8988T (cell line): ENCODE results near the gene FMO2.

Source experiments
- DNase-seq: peaks from one replicate; pipeline ENCODE4 v3.0.0; 2011

Gene FMO2

GRCh38 chr1:171174560-171175294, 10.4 kb upstream of the FMO2 start:
- DNase-seq, result no peak

GRCh38 chr1:171177261-171177660, 7.8 kb upstream of the FMO2 start:
- DNase-seq, result no peak

GRCh38 chr1:171179318-171180227, 5.5 kb upstream of the FMO2 start:
- no peak for DNase-seq

DNA sequence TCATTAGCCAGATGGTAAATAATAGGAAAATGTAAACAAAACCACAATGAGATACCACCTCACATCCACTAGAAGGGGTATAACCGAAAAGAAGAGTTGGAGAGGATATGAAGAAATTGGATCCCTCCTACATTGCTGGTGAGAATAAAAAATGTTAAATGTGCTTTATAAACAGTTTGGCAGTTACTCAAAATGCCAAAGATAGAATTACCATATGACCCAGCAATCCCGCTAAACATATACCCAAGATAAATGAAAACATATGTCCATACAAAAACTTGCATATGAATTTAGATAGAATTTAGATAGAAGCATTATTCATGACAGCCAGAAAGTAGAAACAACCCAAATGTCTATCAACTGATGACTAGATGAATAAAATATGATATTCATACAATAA, 4.4 kb upstream of the FMO2 start:
- DNase-seq, result no peak

DNA sequence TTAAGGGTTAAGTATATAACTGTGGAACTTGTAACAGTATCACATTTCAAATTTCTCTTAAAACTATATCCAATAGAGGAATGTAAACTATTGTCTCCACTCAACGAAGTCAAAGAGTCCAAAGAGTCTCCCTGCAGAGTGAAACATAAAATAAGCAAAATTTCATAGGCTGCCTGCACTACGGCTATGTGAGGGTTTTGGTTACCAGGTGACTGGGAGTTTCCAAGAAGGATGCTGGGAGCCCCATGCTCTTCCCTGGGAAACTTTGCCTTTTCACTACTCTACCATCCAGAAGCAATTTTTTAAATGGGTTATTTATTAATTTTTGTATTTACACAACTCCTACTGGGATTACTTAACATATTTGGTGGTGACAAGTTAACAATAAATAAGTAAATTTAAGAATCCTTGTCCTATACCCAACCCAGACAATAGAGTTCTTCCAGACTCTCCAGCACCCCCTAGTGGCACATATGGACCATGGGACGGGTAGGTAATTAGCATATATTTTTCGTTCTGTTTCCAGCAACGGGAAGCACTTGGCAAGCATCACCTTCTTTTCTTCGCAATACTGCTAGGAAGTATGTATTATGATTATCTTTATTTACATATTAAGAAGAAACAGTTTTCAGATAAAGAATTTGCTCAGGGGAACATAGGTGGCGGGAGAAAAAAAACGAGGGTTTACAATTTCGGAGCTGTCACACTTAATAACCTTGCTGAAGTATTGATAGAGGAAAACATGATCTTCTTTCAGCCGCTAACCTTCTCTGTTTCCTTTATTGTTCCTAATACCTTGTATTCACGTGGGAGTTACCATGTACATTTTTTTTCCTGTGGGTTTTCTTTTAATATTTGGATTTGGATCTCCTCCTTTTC, 3.5 kb downstream of the FMO2 start:
- peak; percentile 18 for DNase-seq

- no peak for DNase-seq
These were observed 6.9 kb downstream of the FMO2 start for GRCh38 chr1:171191992-171192391.

DNA sequence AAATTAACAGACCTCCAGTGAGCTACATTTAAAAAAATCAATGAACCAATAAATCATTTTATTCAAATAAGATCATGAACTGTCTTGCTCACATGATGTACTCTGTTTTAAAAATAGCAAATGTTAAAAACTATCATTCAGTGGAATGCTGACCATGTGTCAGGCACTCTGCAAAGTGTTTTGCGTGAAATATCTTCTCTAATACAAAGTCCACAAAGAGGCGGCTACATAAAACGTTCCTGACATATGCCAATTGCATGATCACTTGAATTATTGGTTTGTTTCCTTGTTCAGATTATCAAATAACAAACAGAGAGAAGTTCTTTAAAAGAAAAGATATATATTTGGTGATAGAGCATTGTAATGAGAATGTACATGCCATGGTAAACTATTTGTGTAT, 10.7 kb downstream of the FMO2 start:
- DNase-seq, result no peak

DNA sequence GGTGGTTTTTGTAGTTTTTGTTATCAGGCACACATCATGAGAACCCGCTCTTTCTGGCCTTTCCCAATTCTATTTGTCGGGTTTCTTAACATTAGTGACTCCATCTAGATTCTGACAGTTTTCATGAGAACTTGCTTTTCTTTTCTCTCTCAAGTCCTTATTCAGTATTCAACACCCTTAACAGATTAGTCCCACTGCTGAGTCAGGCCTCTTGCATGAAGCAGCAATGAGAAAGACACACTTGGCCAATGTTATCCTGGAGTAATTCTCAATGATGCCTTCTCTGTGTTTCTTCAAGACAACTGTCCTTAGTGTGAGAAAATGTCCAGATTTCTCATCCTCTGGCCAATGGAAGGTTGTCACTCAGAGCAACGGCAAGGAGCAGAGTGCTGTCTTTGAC, 11.3 kb downstream of the FMO2 start:
- DNase-seq, result no peak

- DNase-seq, result no peak
These were observed 13.0 kb downstream of the FMO2 start for GRCh38 chr1:171198081-171198480.

- DNase-seq, result no peak
These were observed 19.2 kb downstream of the FMO2 start for GRCh38 chr1:171204296-171204695.

GRCh38 chr1:171206204-171206977, 21.3 kb downstream of the FMO2 start:
- no peak for DNase-seq

GRCh38 chr1:171206978-171207355, 21.9 kb downstream of the FMO2 start:
- no peak for DNase-seq

DNA sequence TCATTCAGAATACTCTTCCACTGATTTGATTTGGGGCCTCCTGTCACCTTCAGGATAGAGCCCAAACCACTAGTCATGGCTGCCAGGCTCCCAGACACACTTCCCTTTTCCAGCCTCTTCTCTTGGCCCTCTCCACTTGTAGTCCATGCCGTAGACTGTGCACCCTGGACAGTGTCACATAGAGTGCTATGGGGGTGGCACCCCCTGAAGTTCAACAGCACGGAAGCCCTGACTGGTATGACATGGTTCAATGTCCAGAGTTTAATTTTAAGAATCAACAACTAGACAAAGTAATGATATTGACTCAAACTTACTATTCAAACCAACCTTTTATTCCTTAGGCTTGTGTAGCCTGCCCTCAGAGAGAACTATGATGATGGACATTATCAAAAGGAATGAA, 22.3 kb downstream of the FMO2 start:
- no peak for DNase-seq

DNA sequence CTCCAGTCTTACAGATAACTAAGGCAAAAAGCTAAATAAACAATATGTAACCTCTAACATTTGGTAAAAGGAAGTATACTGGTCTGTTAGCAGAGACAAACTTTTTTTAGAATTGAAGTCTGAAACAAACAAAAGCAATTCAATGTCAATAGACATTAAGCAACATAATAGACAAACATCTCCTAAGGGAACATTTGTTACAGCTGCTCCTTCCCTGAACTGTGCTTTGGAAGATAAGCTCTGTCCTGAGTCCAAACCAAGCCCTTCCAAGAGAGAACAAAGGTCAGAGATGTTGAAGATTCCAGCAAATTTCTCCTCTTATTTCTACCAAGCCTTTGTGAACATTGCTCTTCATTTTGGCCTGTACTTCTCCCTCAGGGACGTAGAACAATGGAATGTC, 25.3 kb downstream of the FMO2 start:
- no peak for DNase-seq

DNA sequence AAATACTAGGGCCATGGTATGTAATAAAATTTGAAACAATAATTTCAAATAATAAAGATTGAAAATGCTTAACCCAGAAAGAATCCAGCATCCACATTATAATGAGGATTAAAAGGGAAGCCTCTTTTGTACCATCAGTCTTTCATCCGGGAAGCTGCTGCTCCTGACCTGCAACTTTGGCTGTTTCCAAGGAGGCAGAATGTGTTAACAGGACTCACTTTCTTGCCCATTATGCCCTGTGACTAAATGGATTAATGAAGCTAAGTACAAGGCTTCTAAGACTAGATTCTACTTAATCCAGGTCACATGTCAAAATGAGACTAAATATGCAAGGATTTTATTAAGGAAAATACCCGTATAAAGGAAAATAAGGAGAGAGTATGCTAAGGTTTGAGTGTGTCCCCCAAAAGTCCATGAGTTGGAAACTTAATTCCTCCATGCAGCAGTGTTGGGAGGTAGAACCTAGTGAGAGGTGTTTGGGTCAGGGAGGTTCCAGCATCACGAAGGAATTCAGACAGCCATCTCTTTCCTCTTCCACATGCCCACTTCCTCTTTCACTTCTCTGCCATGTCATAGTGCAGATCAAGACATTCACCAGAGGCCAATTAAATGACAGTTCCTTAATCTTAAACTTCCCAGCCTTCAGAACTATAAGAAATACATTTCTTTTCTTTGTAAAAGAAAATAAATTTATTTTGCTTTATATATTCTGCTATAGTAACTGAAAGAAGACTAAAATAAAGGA, 27.7 kb downstream of the FMO2 start:
- no peak for DNase-seq

- no peak for DNase-seq
These were observed 28.7 kb downstream of the FMO2 start for GRCh38 chr1:171213559-171214454.

GRCh38 chr1:171217658-171218443, 32.8 kb downstream of the FMO2 start:
- no peak for DNase-seq

DNA sequence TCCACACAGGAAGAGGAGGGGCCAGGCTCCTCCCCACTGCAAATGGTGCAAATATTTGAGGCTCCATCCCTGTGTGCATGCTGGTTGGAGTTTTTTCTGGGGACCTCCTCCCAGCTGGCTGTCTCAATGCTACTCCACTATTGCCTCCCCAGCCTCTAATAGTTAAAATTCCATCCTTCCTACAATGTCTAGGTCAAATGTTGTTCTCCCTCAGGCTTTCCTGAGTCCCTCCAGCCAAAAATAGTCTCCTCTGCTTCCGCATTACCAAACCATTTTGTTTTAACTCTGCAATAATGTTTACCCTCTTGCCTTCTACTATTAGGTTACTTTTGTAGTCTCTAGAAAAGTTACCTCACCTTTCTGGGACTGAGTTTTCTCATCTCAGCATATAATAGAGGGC, 33.6 kb downstream of the FMO2 start:
- no peak for DNase-seq

DNA sequence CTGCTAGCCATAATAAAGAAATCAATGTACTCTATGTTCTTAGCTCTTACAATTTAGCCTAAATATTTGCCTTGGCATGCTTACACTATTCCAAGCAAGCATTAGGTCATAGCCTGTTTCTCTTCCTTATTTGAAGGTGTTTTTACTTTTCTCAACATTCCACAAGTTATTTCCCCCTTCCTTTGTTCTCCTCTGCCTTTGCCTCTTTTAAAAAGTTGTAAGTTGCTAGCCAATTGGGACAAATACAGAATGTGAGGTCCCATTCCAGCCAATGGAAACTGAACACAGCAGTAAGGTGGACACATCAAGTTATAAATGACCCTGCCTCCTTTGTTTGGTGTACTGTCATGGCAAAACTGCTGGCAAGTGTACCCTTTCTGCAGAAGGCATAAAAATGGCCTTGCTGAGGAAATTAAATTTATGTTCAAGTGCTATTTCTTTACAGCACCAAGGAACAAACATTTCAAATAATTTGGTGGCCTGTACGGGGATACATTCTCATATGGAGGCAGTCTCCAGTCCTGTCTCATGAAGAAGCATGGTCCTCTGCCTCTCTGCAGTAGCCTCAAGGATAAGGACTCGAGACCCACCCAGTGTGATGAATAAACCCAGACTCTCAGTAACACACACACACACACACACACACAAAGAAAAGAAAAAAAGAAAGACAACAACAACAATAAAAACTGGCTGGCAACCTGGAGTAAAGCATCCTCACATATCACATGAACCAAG, 34.4 kb downstream of the FMO2 start:
- no peak for DNase-seq
